HepG2 (cell line): ENCODE measurements around the gene ANKLE1. TPM values are rescaled to one million over a fixed set of nuclear protein-coding genes. Genes with fewer than 3 reads are reported as not detected.

Source experiments
- AGO1 ChIP-seq: fragments of 200-400 bp; formaldehyde crosslinking; IDR thresholded peaks from 2 replicates; pipeline ENCODE4 v1.6.1; 2017; ENCODE audit warnings: mild to moderate bottlenecking, low read depth, low read length, moderate library complexity; ENCODE audit not compliant: poor library complexity, severe bottlenecking
- CREM ChIP-seq, 2 experiments: sonication (generic) in 1 of 2; formaldehyde crosslinking in 1 of 2; IDR thresholded peaks; 2 replicates each; pipeline versions ENCODE4 v1.4.0 to v1.6.1; 2016 to 2020; ENCODE audit warnings: antibody characterized with exemption in 1 of 2, mild to moderate bottlenecking in 1 of 2, missing genetic modification reagents in 1 of 2
- ELF1 ChIP-seq: sonication (generic); formaldehyde crosslinking; IDR thresholded peaks from 2 replicates; pipeline ENCODE4 v1.4.0; 2020; ENCODE audit warnings: missing genetic modification reagents
- GPN1 ChIP-seq: sonication (generic); formaldehyde crosslinking; IDR thresholded peaks from 2 replicates; pipeline ENCODE4 v1.5.1; 2020; ENCODE audit warnings: missing genetic modification reagents, borderline replicate concordance
- HDAC1 ChIP-seq: sonication (generic); formaldehyde crosslinking; IDR thresholded peaks from 2 replicates; pipeline ENCODE4 v1.5.1; 2020; ENCODE audit warnings: mild to moderate bottlenecking, missing genetic modification reagents
- HNRNPLL ChIP-seq: fragments of 200-400 bp; formaldehyde crosslinking; IDR thresholded peaks from 2 replicates; pipeline ENCODE4 v1.6.1; 2017; ENCODE audit warnings: mild to moderate bottlenecking, low read depth, low read length; ENCODE audit not compliant: poor library complexity, severe bottlenecking
- HOXA3 ChIP-seq: sonication (generic); formaldehyde crosslinking; IDR thresholded peaks from 2 replicates; pipeline ENCODE4 v1.5.0; 2020; ENCODE audit warnings: missing genetic modification reagents
- MYC ChIP-seq: sonication (generic); formaldehyde crosslinking; IDR thresholded peaks from 2 replicates; pipeline ENCODE4 v1.9.0; 2021; ENCODE audit warnings: missing genetic modification reagents, borderline replicate concordance
- SP2 ChIP-seq: sonication (generic); formaldehyde crosslinking; IDR thresholded peaks from 2 replicates; pipeline ENCODE4 v1.5.1; 2020; ENCODE audit warnings: mild to moderate bottlenecking, missing genetic modification reagents
- STAG1 ChIP-seq: sonication (generic); formaldehyde crosslinking; IDR thresholded peaks from 2 replicates; pipeline ENCODE4 v1.4.0; 2020; ENCODE audit warnings: missing genetic modification reagents
- TARDBP ChIP-seq: sonication (generic); formaldehyde crosslinking; IDR thresholded peaks from 2 replicates; pipeline ENCODE4 v1.8.0; 2022; ENCODE audit warnings: mild to moderate bottlenecking, missing genetic modification reagents
- YEATS4 ChIP-seq: sonication (generic); formaldehyde crosslinking; IDR thresholded peaks from 2 replicates; pipeline ENCODE4 v1.4.0; 2020; ENCODE audit warnings: missing genetic modification reagents, borderline replicate concordance
- ZBTB1 ChIP-seq: sonication (generic); formaldehyde crosslinking; IDR thresholded peaks from 2 replicates; pipeline ENCODE4 v1.4.0; 2020; ENCODE audit warnings: missing genetic modification reagents, borderline replicate concordance
- ZFP90 ChIP-seq: sonication (generic); formaldehyde crosslinking; IDR thresholded peaks from 2 replicates; pipeline ENCODE4 v1.8.0; 2022; ENCODE audit warnings: missing genetic modification reagents, mild to moderate bottlenecking, inconsistent platforms, borderline replicate concordance
- ZFP91 ChIP-seq: sonication (generic); formaldehyde crosslinking; IDR thresholded peaks from 2 replicates; pipeline ENCODE4 v1.9.0; 2022; ENCODE audit warnings: missing genetic modification reagents, mild to moderate bottlenecking, borderline replicate concordance
- ZMYM2 ChIP-seq: sonication (generic); formaldehyde crosslinking; IDR thresholded peaks from 2 replicates; pipeline ENCODE4 v1.8.0; 2022; ENCODE audit warnings: mild to moderate bottlenecking, missing genetic modification reagents
- ZMYM3 ChIP-seq: sonication (generic); formaldehyde crosslinking; IDR thresholded peaks from 2 replicates; pipeline ENCODE4 v1.5.1; 2020; ENCODE audit warnings: mild to moderate bottlenecking, missing genetic modification reagents
- ZNF136 ChIP-seq: sonication (generic); formaldehyde crosslinking; IDR thresholded peaks from 2 replicates; pipeline ENCODE4 v1.8.1; 2022; ENCODE audit warnings: low read depth, mild to moderate bottlenecking, moderate library complexity, missing genetic modification reagents
- ZNF235 ChIP-seq: sonication (generic); formaldehyde crosslinking; IDR thresholded peaks from 2 replicates; pipeline ENCODE4 v1.8.1; 2023; ENCODE audit warnings: mild to moderate bottlenecking, missing genetic modification reagents, borderline replicate concordance
- ZNF670 ChIP-seq: sonication (generic); formaldehyde crosslinking; IDR thresholded peaks from 2 replicates; pipeline ENCODE4 v1.8.0; 2022; ENCODE audit warnings: mild to moderate bottlenecking, missing genetic modification reagents, borderline replicate concordance
- ZNF766 ChIP-seq: sonication (generic); formaldehyde crosslinking; IDR thresholded peaks from 2 replicates; pipeline ENCODE4 v1.5.0; 2020; ENCODE audit warnings: missing genetic modification reagents, borderline replicate concordance
- ZSCAN30 ChIP-seq: sonication (generic); formaldehyde crosslinking; IDR thresholded peaks from 2 replicates; pipeline ENCODE4 v1.5.0; 2020; ENCODE audit warnings: mild to moderate bottlenecking, missing genetic modification reagents
- polyA plus RNA-seq, 8 experiments: library from polyadenylated mRNA; depleted of rRNA in 3 of 8; stranded (reverse) in 7 of 8; unstranded in 1 of 8; fragments of >200 nt; fragmentation: Illumina TruSeq in 4 of 8; extraction: Trizol in 4 of 8; gene quantifications; 2 replicates each; pipeline versions ENCODE4 v1.2.1 to v1.2.3, GENCODE V29; 2011 to 2016; ENCODE audit warnings: low read depth in 4 of 8, missing spikeins in 1 of 8, mixed read lengths in 1 of 8; ENCODE audit not compliant: insufficient read depth in 1 of 8
- total RNA-seq, 5 experiments: library from RNA; depleted of rRNA; stranded (reverse); fragments of >200 nt; fragmentation: Illumina TruSeq; extraction: Trizol; gene quantifications; 2 replicates each; pipeline ENCODE4 v1.2.3, GENCODE V29; 2016; ENCODE audit warnings: low read depth in 1 of 5
- TF ChIP-seq, protein P1 (sequence below): sonication (generic); IDR thresholded peaks from 2 replicates; pipeline ENCODE4 v1.6.1; 2016; ENCODE audit warnings: low read depth, borderline replicate concordance
- TF ChIP-seq, protein P2 (sequence below): sonication (generic); formaldehyde crosslinking; IDR thresholded peaks from 2 replicates; pipeline ENCODE4 v1.4.0; 2020; ENCODE audit warnings: missing genetic modification reagents

The ANKLE1 gene
- total and polyA plus RNA-seq, 2 of the 13 experiments (the other 11 are each of a cell fraction or from before 2014, with no cell fraction given) = 0.69 to 1.5 TPM

- TF ChIP-seq CREM (IDR thresholded peaks at IDR 0.05) (peak; percentile 42; the same call in 1 of the 2 replicates), CREM (CRISPR knock-in tag; IDR thresholded peaks at IDR 0.05) (no peak), MYC (CRISPR knock-in tag) (peak; percentile 28; the same call in 1 of the 2 replicates), ZNF670 (peak; percentile 38; the same call in 1 of the 2 replicates), ZMYM3 (CRISPR knock-in tag) (peak; percentile 56; the same call in 1 of the 2 replicates), ELF1 (peak; percentile 47; the same call in 1 of the 2 replicates), TARDBP (CRISPR knock-in tag) (peak; percentile 61; the same call in 1 of the 2 replicates), ZFP90 (CRISPR knock-in tag) (0 out of 2 replicates have a peak, but pooled peaks have one; percentile 35), ZNF235 (CRISPR knock-in tag) (no peak), GPN1 (CRISPR knock-in tag) (no peak), ZNF136 (CRISPR knock-in tag) (0 out of 2 replicates have a peak, but pooled peaks have one; percentile 8), HDAC1 (CRISPR knock-in tag) (peak; percentile 68), ZSCAN30 (no peak), ZNF766 (CRISPR knock-in tag) (0 out of 2 replicates have a peak, but pooled peaks have one; percentile 27), HNRNPLL (peak; percentile 35), ZMYM2 (CRISPR knock-in tag) (0 out of 2 replicates have a peak, but pooled peaks have one; percentile 25), ZFP91 (peak; percentile 69; the same call in 1 of the 2 replicates), HOXA3 (CRISPR knock-in tag) (peak; percentile 59), SP2 (CRISPR knock-in tag) (0 out of 2 replicates have a peak, but pooled peaks have one; percentile 20), STAG1 (CRISPR knock-in tag) (0 out of 2 replicates have a peak, but pooled peaks have one; percentile 9), ZBTB1 (no peak), YEATS4 (CRISPR knock-in tag) (0 out of 2 replicates have a peak, but pooled peaks have one; percentile 15), AGO1 (no peak)
- TF ChIP-seq, protein P1, sequence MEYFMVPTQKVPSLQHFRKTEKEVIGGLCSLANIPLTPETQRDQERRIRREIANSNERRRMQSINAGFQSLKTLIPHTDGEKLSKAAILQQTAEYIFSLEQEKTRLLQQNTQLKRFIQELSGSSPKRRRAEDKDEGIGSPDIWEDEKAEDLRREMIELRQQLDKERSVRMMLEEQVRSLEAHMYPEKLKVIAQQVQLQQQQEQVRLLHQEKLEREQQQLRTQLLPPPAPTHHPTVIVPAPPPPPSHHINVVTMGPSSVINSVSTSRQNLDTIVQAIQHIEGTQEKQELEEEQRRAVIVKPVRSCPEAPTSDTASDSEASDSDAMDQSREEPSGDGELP = peak; percentile 67; the same call in 1 of the 2 replicates
- TF ChIP-seq, protein P2, sequence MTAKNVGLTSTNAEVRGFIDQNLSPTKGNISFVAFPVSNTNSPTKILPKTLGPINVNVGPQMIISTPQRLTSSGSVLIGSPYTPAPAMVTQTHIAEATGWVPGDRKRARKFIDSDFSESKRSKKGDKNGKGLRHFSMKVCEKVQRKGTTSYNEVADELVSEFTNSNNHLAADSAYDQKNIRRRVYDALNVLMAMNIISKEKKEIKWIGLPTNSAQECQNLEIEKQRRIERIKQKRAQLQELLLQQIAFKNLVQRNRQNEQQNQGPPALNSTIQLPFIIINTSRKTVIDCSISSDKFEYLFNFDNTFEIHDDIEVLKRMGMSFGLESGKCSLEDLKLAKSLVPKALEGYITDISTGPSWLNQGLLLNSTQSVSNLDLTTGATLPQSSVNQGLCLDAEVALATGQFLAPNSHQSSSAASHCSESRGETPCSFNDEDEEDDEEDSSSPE (CRISPR knock-in tag) = 0 out of 2 replicates have a peak, but pooled peaks have one; percentile 22
Observed at GRCh38 chr19:17240062-17240752, 41.5 kb upstream of the ANKLE1 start (continued).
